ENCODE results near the gene FRMD3. TPM values are rescaled to one million over a fixed set of nuclear protein-coding genes. Genes with fewer than 3 reads are reported as not detected.
"Not testable (repeated sequence)": the region's sequence is repeated elsewhere in the genome, so short reads cannot be mapped to it uniquely, and the experiment has no call there.

FRMD3 gene
- total and polyA plus RNA-seq, 4 donors: 0.16 to 0.75 (median 0.48) TPM

- Histone ChIP-seq H3K9me3 (ENCODE audit: control insufficient read depth in 4 of 4, low read length in 3 of 4) (no peaks in the 10 kb centered on the region), H3K4me1 (ENCODE audit: control insufficient read depth in 4 of 4, insufficient read depth in 4 of 4, low read length in 3 of 4) (no peaks in the 10 kb centered on the region), H3K27me3 (ENCODE audit: control insufficient read depth in 4 of 4, insufficient read depth in 4 of 4, low read length in 3 of 4) (no peaks in the 10 kb centered on the region), H3K4me3 (ENCODE audit: low read depth in 1 of 3, low read length in 3 of 3) (no peak overlapping the region), H3K36me3 (ENCODE audit: control insufficient read depth in 4 of 4, insufficient read depth in 3 of 4, low read depth in 1 of 4, low read length in 3 of 4) (no peaks in the 10 kb centered on the region), H3K9ac (ENCODE audit: low read depth in 1 of 2, low read length in 2 of 2) (no peak overlapping the region), H3K27ac (ENCODE audit: low read depth in 1 of 2, low read length in 2 of 2) (no peak overlapping the region)
- WGBS: 88% methylated on average over 4 of the region's 4 CpGs
- no peak for DNase-seq (ENCODE audit: low spot score)
- TF ChIP-seq YY1 (IDR thresholded peaks at IDR 0.05): no peak
- no peak for TF ChIP-seq RXRA (IDR thresholded peaks at IDR 0.05)
- TF ChIP-seq FOXA2 (IDR thresholded peaks at IDR 0.05): no peak
Observed at GRCh38 chr9:83521411-83521810, 16.8 kb downstream of the FRMD3 start.

- no peaks in the 10 kb centered on the region for H3K27me3 ChIP-seq (ENCODE audit: control insufficient read depth in 4 of 4, insufficient read depth in 4 of 4, low read length in 3 of 4)
- no peak overlapping the region for H3K4me3 ChIP-seq (ENCODE audit: low read depth in 1 of 3, low read length in 3 of 3)
- no peaks in the 10 kb centered on the region for H3K36me3 ChIP-seq (ENCODE audit: control insufficient read depth in 4 of 4, insufficient read depth in 3 of 4, low read depth in 1 of 4, low read length in 3 of 4)
- 94% methylated on average over 1 of the region's 1 CpG for WGBS
- DNase-seq (ENCODE audit: low spot score): no peak
- no peaks in the 10 kb centered on the region for H3K9me3 ChIP-seq (ENCODE audit: control insufficient read depth in 4 of 4, low read length in 3 of 4)
- H3K27ac ChIP-seq (ENCODE audit: low read depth in 1 of 2, low read length in 2 of 2): no peak overlapping the region
- H3K4me1 ChIP-seq (ENCODE audit: control insufficient read depth in 4 of 4, insufficient read depth in 4 of 4, low read length in 3 of 4): no peaks in the 10 kb centered on the region
- no peak for TF ChIP-seq HNF4A (conservative IDR thresholded peaks at IDR 0.05)
- TF ChIP-seq FOXA1 (IDR thresholded peaks at IDR 0.05): no peak
- H3K9ac ChIP-seq (ENCODE audit: low read depth in 1 of 2, low read length in 2 of 2): no peak overlapping the region
Observed at GRCh38 chr9:83521011-83521410, 17.2 kb downstream of the FRMD3 start.

- Histone ChIP-seq H3K4me1 (ENCODE audit: control insufficient read depth in 4 of 4, insufficient read depth in 4 of 4, low read length in 3 of 4) (no peaks in the 10 kb centered on the region), H3K9me3 (ENCODE audit: control insufficient read depth in 4 of 4, low read length in 3 of 4) (no peaks in the 10 kb centered on the region), H3K27ac (ENCODE audit: low read depth in 1 of 2, low read length in 2 of 2) (no peak overlapping the region), H3K27me3 (ENCODE audit: control insufficient read depth in 4 of 4, insufficient read depth in 4 of 4, low read length in 3 of 4) (no peaks in the 10 kb centered on the region), H3K36me3 (ENCODE audit: control insufficient read depth in 4 of 4, insufficient read depth in 3 of 4, low read depth in 1 of 4, low read length in 3 of 4) (no peaks in the 10 kb centered on the region), H3K9ac (ENCODE audit: low read depth in 1 of 2, low read length in 2 of 2) (no peak overlapping the region), H3K4me3 (ENCODE audit: low read depth in 1 of 3, low read length in 3 of 3) (no peak overlapping the region)
- TF ChIP-seq CTCF (IDR thresholded peaks at IDR 0.05; ENCODE audit: low read depth, low read length, missing input control) (no peak), RXRA (IDR thresholded peaks at IDR 0.05) (no peak)
- 93% methylated on average over 1 of the region's 1 CpG for WGBS
- no peak for DNase-seq (ENCODE audit: low spot score)
Observed at GRCh38 chr9:83520292-83520691, 17.9 kb downstream of the FRMD3 start.

GRCh38 chr9:83517980-83518379 lies 20.2 kb downstream of the FRMD3 start:
- DNase-seq (ENCODE audit: low spot score); H3K27ac ChIP-seq (ENCODE audit: low read depth in 1 of 2, low read length in 2 of 2); H3K4me1 ChIP-seq (ENCODE audit: control insufficient read depth in 4 of 4, insufficient read depth in 4 of 4, low read length in 3 of 4); H3K4me3 ChIP-seq (ENCODE audit: low read depth in 1 of 3, low read length in 3 of 3); H3K9me3 ChIP-seq (ENCODE audit: control insufficient read depth in 4 of 4, low read length in 3 of 4); H3K36me3 ChIP-seq (ENCODE audit: control insufficient read depth in 4 of 4, insufficient read depth in 3 of 4, low read depth in 1 of 4, low read length in 3 of 4); H3K9ac ChIP-seq (ENCODE audit: low read depth in 1 of 2, low read length in 2 of 2); H3K27me3 ChIP-seq (ENCODE audit: control insufficient read depth in 4 of 4, insufficient read depth in 4 of 4, low read length in 3 of 4): not testable (repeated sequence)

GRCh38 chr9:83514767-83515166 lies 23.4 kb downstream of the FRMD3 start:
- Histone ChIP-seq H3K9me3 (ENCODE audit: control insufficient read depth in 4 of 4, low read length in 3 of 4) (no peaks in the 10 kb centered on the region), H3K4me1 (ENCODE audit: control insufficient read depth in 4 of 4, insufficient read depth in 4 of 4, low read length in 3 of 4) (peaks cover 0 to 8% (median 4%) of the 10 kb centered on the region in 4 donors), H3K36me3 (ENCODE audit: control insufficient read depth in 4 of 4, insufficient read depth in 3 of 4, low read depth in 1 of 4, low read length in 3 of 4) (no peaks in the 10 kb centered on the region), H3K9ac (ENCODE audit: low read depth in 1 of 2, low read length in 2 of 2) (no peak overlapping the region), H3K27me3 (ENCODE audit: control insufficient read depth in 4 of 4, insufficient read depth in 4 of 4, low read length in 3 of 4) (no peaks in the 10 kb centered on the region), H3K4me3 (ENCODE audit: low read depth in 1 of 3, low read length in 3 of 3) (no peak overlapping the region), H3K27ac (ENCODE audit: low read depth in 1 of 2, low read length in 2 of 2) (no peak overlapping the region)
- TF ChIP-seq SP1 (IDR thresholded peaks at IDR 0.05): peak; percentile 36
- TF ChIP-seq HNF4A (conservative IDR thresholded peaks at IDR 0.05): peak; percentile 48 to 71
- TF ChIP-seq TAF1 (conservative IDR thresholded peaks at IDR 0.05): no peak
- DNase-seq (ENCODE audit: low spot score): no peak
- 42% methylated on average over 2 of the region's 2 CpGs for WGBS
